Loucy (cell line): ENCODE results near the gene SETBP1.

Experiments used
- H2AFZ ChIP-seq: fragments of 200-600 bp; sonication (generic); 2 replicates; pipeline ENCODE4 v1.6.0; 2016; ENCODE audit warnings: antibody characterized with exemption, mild to moderate bottlenecking, low read length, moderate library complexity
- H3F3A ChIP-seq: fragments of 200-600 bp; 2 replicates; pipeline ENCODE4 v1.6.0; 2016; ENCODE audit warnings: antibody characterized with exemption, low read depth, mild to moderate bottlenecking
- H3K27me3 ChIP-seq: fragments of 200-600 bp; sonication (generic); 2 replicates; pipeline ENCODE4 v1.6.1; 2014; ENCODE audit warnings: low read length, mild to moderate bottlenecking; ENCODE audit not compliant: insufficient read depth, poor library complexity, severe bottlenecking
- H3K36me3 ChIP-seq: fragments of 200-600 bp; sonication (generic); 2 replicates; pipeline ENCODE4 v1.6.1; 2016; ENCODE audit warnings: low read length; ENCODE audit not compliant: insufficient read depth
- H3K4me1 ChIP-seq: fragments of 200-600 bp; sonication (generic); 2 replicates; pipeline ENCODE4 v1.5.1; 2014; ENCODE audit warnings: low read length, mild to moderate bottlenecking; ENCODE audit not compliant: insufficient read depth, poor library complexity, severe bottlenecking
- H3K4me2 ChIP-seq: fragments of 200-600 bp; sonication (generic); 2 replicates; pipeline ENCODE4 v1.6.0; 2014; ENCODE audit warnings: antibody characterized with exemption, low read length, low read depth, mild to moderate bottlenecking; ENCODE audit not compliant: poor library complexity, severe bottlenecking
- H3K4me3 ChIP-seq: fragments of 200-600 bp; sonication (generic); 2 replicates; pipeline ENCODE4 v1.5.1; 2014; ENCODE audit warnings: low read length, mild to moderate bottlenecking, mixed read lengths; ENCODE audit not compliant: poor library complexity, severe bottlenecking
- H3K79me2 ChIP-seq: fragments of 200-600 bp; sonication (generic); 2 replicates; pipeline ENCODE4 v1.6.1; 2014; ENCODE audit warnings: low read length; ENCODE audit not compliant: insufficient read depth
- H3K9ac ChIP-seq: fragments of 200-600 bp; sonication (generic); 2 replicates; pipeline ENCODE4 v1.6.0; 2014; ENCODE audit warnings: mild to moderate bottlenecking, low read depth, low read length, moderate library complexity; ENCODE audit not compliant: poor library complexity, severe bottlenecking
- H3K9me2 ChIP-seq: fragments of 200-600 bp; sonication (generic); replicated peaks from 2 replicates; pipeline ENCODE4 v1.6.1; 2016; ENCODE audit warnings: low read depth, low read length, mixed read lengths
- H3K9me3 ChIP-seq: fragments of 200-600 bp; sonication (generic); 2 replicates; pipeline ENCODE4 v1.6.1; 2014; ENCODE audit warnings: mild to moderate bottlenecking, antibody characterized with exemption, low read length, low read depth; ENCODE audit not compliant: insufficient read depth
- H4K20me1 ChIP-seq: fragments of 200-600 bp; sonication (generic); 2 replicates; pipeline ENCODE4 v1.6.0; 2014; ENCODE audit warnings: antibody characterized with exemption, low read length, mild to moderate bottlenecking; ENCODE audit not compliant: insufficient read depth, poor library complexity, severe bottlenecking
- EZH2phosphoT487 ChIP-seq: fragments of 200-600 bp; IDR thresholded peaks from 2 replicates; pipeline ENCODE4 v1.6.1; 2018; ENCODE audit warnings: antibody characterized with exemption, mild to moderate bottlenecking, moderate library complexity, borderline replicate concordance
- TF ChIP-seq, protein P1 (sequence below): fragments of 200-600 bp; sonication (generic); conservative IDR thresholded peaks from 2 replicates; pipeline ENCODE4 v1.5.1; 2014; ENCODE audit warnings: mild to moderate bottlenecking, antibody characterized with exemption, low read length

SETBP1 gene

DNA sequence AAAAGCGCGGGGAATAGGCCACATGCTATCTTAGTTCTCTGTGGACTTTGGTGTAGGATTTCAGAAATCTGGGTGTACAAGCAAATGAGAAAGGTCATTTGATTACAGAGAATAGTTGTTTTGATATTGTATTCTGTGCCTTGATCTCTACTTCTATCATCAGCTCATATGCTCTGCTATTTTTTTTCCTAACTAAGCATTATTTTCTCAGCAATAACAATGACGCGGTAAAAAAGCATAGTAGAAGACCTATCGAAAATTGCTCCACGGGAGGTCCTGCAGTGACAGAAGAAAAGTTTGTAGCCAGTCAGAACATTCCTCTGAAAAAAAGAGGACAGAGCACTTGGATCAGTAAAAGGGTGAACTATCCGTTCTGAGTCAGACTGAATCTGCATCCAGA lies 2.8 kb upstream of the SETBP1 start:
- no peak overlapping the region for H3K4me3 ChIP-seq
- peaks cover 24% of the 10 kb centered on the region for H3K79me2 ChIP-seq
- H3K9me2 ChIP-seq, result no peaks in the 10 kb centered on the region
- peaks cover 11% of the 10 kb centered on the region for H4K20me1 ChIP-seq
- no peak overlapping the region for H2AFZ ChIP-seq
- TF ChIP-seq EZH2phosphoT487, result no peak
- TF ChIP-seq, protein P1, sequence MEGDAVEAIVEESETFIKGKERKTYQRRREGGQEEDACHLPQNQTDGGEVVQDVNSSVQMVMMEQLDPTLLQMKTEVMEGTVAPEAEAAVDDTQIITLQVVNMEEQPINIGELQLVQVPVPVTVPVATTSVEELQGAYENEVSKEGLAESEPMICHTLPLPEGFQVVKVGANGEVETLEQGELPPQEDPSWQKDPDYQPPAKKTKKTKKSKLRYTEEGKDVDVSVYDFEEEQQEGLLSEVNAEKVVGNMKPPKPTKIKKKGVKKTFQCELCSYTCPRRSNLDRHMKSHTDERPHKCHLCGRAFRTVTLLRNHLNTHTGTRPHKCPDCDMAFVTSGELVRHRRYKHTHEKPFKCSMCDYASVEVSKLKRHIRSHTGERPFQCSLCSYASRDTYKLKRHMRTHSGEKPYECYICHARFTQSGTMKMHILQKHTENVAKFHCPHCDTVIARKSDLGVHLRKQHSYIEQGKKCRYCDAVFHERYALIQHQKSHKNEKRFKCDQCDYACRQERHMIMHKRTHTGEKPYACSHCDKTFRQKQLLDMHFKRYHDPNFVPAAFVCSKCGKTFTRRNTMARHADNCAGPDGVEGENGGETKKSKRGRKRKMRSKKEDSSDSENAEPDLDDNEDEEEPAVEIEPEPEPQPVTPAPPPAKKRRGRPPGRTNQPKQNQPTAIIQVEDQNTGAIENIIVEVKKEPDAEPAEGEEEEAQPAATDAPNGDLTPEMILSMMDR, result no peak
- H3K4me2 ChIP-seq, result peak overlapping the region; percentile 23
- H3K9ac ChIP-seq, result no peak overlapping the region
- H3F3A ChIP-seq, result no peaks in the 10 kb centered on the region
- H3K4me1 ChIP-seq, result peaks cover 26% of the 10 kb centered on the region
- no peaks in the 10 kb centered on the region for H3K9me3 ChIP-seq
- H3K27me3 ChIP-seq, result no peaks in the 10 kb centered on the region
- no peaks in the 10 kb centered on the region for H3K36me3 ChIP-seq

DNA sequence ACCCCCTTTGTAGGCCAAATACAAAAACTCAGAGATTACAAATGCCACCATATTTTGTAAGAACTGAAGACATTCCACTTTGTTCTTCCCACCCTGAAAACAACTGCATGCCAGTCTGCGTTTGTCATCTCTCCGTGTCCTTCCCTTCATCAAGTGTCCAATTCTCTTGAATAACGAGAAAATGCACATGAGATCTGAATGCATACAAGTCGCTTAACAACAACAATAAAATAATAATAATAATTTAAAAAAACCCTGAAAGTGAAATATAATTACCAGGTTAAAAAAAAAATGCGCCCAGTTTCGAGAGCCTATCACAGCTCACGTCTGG lies 2.0 kb upstream of the SETBP1 start:
- peak overlapping the region; percentile 60 for H3K4me2 ChIP-seq
- no peaks in the 10 kb centered on the region for H3K9me2 ChIP-seq
- H3K27me3 ChIP-seq, result no peaks in the 10 kb centered on the region
- H3K9ac ChIP-seq, result peak overlapping the region; percentile 88
- peaks cover 31% of the 10 kb centered on the region for H3K79me2 ChIP-seq
- H3K4me1 ChIP-seq, result peaks cover 33% of the 10 kb centered on the region
- no peak for TF ChIP-seq EZH2phosphoT487
- TF ChIP-seq, protein P1, result no peak
- H3K9me3 ChIP-seq, result no peaks in the 10 kb centered on the region
- peak overlapping the region; percentile 94 for H3K4me3 ChIP-seq
- no peaks in the 10 kb centered on the region for H3K36me3 ChIP-seq
- no peaks in the 10 kb centered on the region for H3F3A ChIP-seq
- peaks cover 17% of the 10 kb centered on the region for H4K20me1 ChIP-seq
- no peak overlapping the region for H2AFZ ChIP-seq

DNA sequence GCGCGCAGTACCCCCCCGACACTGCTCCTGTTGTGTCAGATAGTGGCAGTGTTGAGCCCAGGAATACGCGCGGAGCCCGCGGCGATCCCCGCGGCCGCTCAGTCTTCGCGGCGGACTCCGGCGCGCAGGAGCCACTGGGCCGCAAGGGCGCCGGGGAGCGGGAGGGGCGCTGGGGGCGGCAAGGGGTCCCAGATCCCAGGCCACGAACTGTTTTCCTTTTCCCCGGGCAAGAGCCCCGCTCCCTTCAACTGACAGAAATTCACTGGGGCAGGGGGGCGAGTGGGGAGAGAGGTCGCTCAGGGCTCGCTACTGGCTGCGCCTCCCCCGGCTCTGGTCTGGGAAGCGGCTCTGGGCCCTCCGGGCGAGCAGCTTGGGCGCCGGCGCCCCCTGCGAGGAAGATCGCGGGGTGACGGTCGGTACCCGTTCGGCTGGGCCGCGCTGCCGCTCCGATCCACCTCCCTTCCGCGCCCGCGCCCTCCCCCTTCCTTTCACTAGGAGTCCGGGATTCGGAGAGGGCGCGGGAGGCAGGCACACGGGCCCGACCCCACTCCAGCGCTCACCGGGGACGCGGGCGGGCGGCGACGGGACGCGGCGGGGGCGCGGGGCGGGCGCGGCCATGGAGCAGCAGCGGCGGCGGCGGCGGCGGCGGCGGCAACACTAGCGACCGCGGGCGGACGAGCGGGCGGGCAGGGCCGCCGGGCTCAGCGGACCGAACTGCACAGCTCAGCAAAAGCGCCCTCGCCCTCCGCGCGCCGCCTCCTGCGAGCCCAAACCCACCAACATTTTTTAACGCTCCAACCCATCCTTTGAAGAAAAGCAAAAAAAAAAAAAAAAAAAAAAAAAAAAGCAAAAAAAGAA lies 1.4 kb upstream of the SETBP1 start:
- Histone ChIP-seq H2AFZ (peak overlapping the region; percentile 82), H4K20me1 (peaks cover 22% of the 10 kb centered on the region), H3K9ac (peak overlapping the region; percentile 88), H3K27me3 (no peaks in the 10 kb centered on the region), H3K36me3 (no peaks in the 10 kb centered on the region), H3F3A (no peaks in the 10 kb centered on the region), H3K79me2 (peaks cover 37% of the 10 kb centered on the region), H3K9me2 (no peaks in the 10 kb centered on the region), H3K4me3 (peak overlapping the region; percentile 94), H3K9me3 (no peaks in the 10 kb centered on the region), H3K4me1 (peaks cover 39% of the 10 kb centered on the region), H3K4me2 (peak overlapping the region; percentile 60)
- TF ChIP-seq, protein P1, result peak; percentile 60
- TF ChIP-seq EZH2phosphoT487, result no peak
